Calu3 (cell line): ENCODE data around the gene TNFAIP8L3. TPM values are rescaled to one million over a fixed set of nuclear protein-coding genes. Genes with fewer than 3 reads are reported as not detected.

ENCODE experiments used
- BruUV-seq: library from RNA; stranded (reverse); fragments of 400-500 nt; replicated peaks from 2 replicates; lab custom pipeline; 2021; lab: Mats Ljungman, UMichigan
- CTCF ChIA-PET: fragments of 300-600 bp; sonication (Branson Sonifier 250); formaldehyde crosslinking; loops from one replicate; lab custom pipeline; 2022; ENCODE audit warnings: antibody characterized with exemption; lab: Charles Lee
- DNase-seq: peaks from one replicate; pipeline ENCODE4 v3.0.0; 2022
- H3K27ac Mint-ChIP-seq: one replicate; pipeline ENCODE4 v1.8.0; 2022; ENCODE audit warnings: mixed read lengths; ENCODE audit not compliant: unreplicated experiment
- H3K27me3 Mint-ChIP-seq: one replicate; pipeline ENCODE4 v1.8.0; 2022; ENCODE audit warnings: mixed read lengths; ENCODE audit not compliant: unreplicated experiment
- H3K36me3 Mint-ChIP-seq: one replicate; pipeline ENCODE4 v1.8.0; 2022; ENCODE audit warnings: mild to moderate bottlenecking, moderate library complexity, mixed read lengths; ENCODE audit not compliant: insufficient read depth, unreplicated experiment
- H3K4me1 Mint-ChIP-seq: one replicate; pipeline ENCODE4 v1.8.0; 2022; ENCODE audit warnings: mild to moderate bottlenecking, low read depth, mixed read lengths; ENCODE audit not compliant: unreplicated experiment
- H3K4me3 Mint-ChIP-seq: one replicate; pipeline ENCODE4 v1.8.0; 2022; ENCODE audit warnings: mild to moderate bottlenecking, low read depth, moderate library complexity, mixed read lengths; ENCODE audit not compliant: unreplicated experiment
- H3K9me3 Mint-ChIP-seq: one replicate; pipeline ENCODE4 v1.8.0; 2022; ENCODE audit warnings: low read depth, mixed read lengths; ENCODE audit not compliant: unreplicated experiment
- intact Hi-C: fragments of 100-400 bp; cut with micrococcal nuclease; formaldehyde crosslinking; loops from one replicate; pipeline ENCODE4 v1.10.0; 2022; ENCODE audit not compliant: unreplicated experiment
- total RNA-seq: library from RNA; stranded (reverse); gene quantifications from 2 replicates; pipeline ENCODE4 v1.2.3, GENCODE V29; 2022
- TF ChIP-seq, protein P1 (sequence below): fragments of 200-600 bp; IDR thresholded peaks from one replicate; pipeline ENCODE4 v1.8.0; 2022; ENCODE audit warnings: antibody characterized with exemption; ENCODE audit not compliant: unreplicated experiment

TNFAIP8L3 gene
- total RNA-seq, 1 experiment from 2014 or later: not detected

DNA sequence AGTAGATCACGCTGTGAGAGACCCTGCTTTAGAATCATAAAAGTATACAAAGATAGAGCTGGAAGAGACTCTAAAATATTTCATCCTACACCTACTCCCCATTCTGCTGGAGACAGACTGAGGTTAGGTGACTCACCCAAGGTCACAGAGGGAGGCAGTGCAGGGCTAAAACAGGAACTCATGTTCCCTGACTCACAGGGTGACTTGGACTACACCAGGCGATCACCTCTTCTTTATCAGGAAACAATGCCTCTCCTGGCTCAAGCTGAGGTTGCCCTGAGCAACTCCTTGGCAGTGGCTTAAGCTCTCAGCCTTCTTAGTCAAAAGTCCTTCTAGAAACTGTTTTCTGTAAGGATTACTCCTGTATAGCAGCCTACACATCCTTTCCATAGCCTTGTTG, 26.4 kb upstream of the TNFAIP8L3 start:
- TF ChIP-seq, protein P1, sequence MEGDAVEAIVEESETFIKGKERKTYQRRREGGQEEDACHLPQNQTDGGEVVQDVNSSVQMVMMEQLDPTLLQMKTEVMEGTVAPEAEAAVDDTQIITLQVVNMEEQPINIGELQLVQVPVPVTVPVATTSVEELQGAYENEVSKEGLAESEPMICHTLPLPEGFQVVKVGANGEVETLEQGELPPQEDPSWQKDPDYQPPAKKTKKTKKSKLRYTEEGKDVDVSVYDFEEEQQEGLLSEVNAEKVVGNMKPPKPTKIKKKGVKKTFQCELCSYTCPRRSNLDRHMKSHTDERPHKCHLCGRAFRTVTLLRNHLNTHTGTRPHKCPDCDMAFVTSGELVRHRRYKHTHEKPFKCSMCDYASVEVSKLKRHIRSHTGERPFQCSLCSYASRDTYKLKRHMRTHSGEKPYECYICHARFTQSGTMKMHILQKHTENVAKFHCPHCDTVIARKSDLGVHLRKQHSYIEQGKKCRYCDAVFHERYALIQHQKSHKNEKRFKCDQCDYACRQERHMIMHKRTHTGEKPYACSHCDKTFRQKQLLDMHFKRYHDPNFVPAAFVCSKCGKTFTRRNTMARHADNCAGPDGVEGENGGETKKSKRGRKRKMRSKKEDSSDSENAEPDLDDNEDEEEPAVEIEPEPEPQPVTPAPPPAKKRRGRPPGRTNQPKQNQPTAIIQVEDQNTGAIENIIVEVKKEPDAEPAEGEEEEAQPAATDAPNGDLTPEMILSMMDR: no peak
- DNase-seq: peak; percentile 76
- Mint-ChIP-seq H3K9me3 (no peaks in the 10 kb centered on the region), H3K27ac (no peak overlapping the region), H3K27me3 (peaks cover 5% of the 10 kb centered on the region), H3K4me1 (peaks cover 28% of the 10 kb centered on the region), H3K4me3 (no peak overlapping the region), H3K36me3 (no peaks in the 10 kb centered on the region)
- no TSS peak for BruUV-seq
- CTCF ChIA-PET: interaction anchor here (1.0 to 1.2 kb wide), 2 partner anchors 12 to 42 kb away, joined by 3 to 4 read pairs; no protein-coding TSS in a partner anchor
- intact Hi-C loops: no loop called here

DNA sequence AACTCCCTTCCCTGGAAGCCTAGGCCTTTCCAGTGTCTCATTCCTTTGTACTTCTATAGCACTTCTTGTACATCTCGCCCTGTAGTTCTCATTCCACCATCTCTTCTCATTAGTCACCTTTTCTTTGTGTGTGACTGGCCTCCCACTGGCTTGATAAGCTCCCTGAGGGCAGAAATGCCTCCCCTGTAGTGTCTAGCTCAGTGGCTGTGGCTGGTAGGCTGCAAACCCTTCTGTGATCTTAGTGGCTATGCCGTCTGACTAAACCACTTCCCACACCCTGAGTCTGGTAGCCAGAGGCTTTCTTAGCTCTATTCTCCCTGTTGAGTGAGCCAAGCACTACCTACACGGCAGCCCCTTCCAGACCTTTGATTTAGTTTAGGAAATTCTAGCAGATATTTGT, 24.4 kb upstream of the TNFAIP8L3 start:
- Mint-ChIP-seq H3K27ac (no peak overlapping the region), H3K27me3 (peaks cover 5% of the 10 kb centered on the region), H3K4me1 (peaks cover 28% of the 10 kb centered on the region), H3K9me3 (no peaks in the 10 kb centered on the region), H3K4me3 (no peak overlapping the region), H3K36me3 (no peaks in the 10 kb centered on the region)
- CTCF ChIA-PET: interaction anchor here (1.4 kb wide), 1 partner anchor 16 kb away, joined by 3 read pairs; no protein-coding TSS in a partner anchor
- intact Hi-C loops: no loop called here
- no TSS peak for BruUV-seq
- TF ChIP-seq, protein P1: no peak
- no peak for DNase-seq

GRCh38 chr15:51117270-51117669, 22.6 kb upstream of the TNFAIP8L3 start:
- Mint-ChIP-seq H3K4me1 (peaks cover 28% of the 10 kb centered on the region), H3K4me3 (no peak overlapping the region), H3K36me3 (no peaks in the 10 kb centered on the region), H3K27ac (no peak overlapping the region), H3K27me3 (peaks cover 24% of the 10 kb centered on the region), H3K9me3 (no peaks in the 10 kb centered on the region)
- TF ChIP-seq, protein P1: no peak
- CTCF ChIA-PET: no interaction called here
- DNase-seq: no peak
- BruUV-seq: no TSS peak
- intact Hi-C loops: no loop called here

GRCh38 chr15:51114437-51115119, 19.9 kb upstream of the TNFAIP8L3 start:
- CTCF ChIA-PET: no interaction called here
- H3K9me3 Mint-ChIP-seq: no peaks in the 10 kb centered on the region
- H3K4me1 Mint-ChIP-seq: peaks cover 8% of the 10 kb centered on the region

More at GRCh38 chr15:51114437-51115119, 19.9 kb upstream of the TNFAIP8L3 start:
- peaks cover 44% of the 10 kb centered on the region for H3K27me3 Mint-ChIP-seq
- no peak overlapping the region for H3K4me3 Mint-ChIP-seq
- H3K27ac Mint-ChIP-seq: no peak overlapping the region
- no TSS peak for BruUV-seq
- TF ChIP-seq, protein P1: no peak
- no peak for DNase-seq
- intact Hi-C loops: no loop called here
- H3K36me3 Mint-ChIP-seq: no peaks in the 10 kb centered on the region
